Measurements from ENCODE around the gene FAM32A.

FAM32A gene

GRCh38 chr19:16201011-16201391 lies 15.8 kb downstream of the FAM32A start:
- Histone ChIP-seq H3K27ac (no peak overlapping the region), H3K4me3 (no peak overlapping the region), H3K36me3 (ENCODE audit: insufficient read depth, low read length) (peaks cover 13% of the 10 kb centered on the region), H3K9ac (ENCODE audit: insufficient read length) (no peak overlapping the region), H3K9me3 (ENCODE audit: low read depth, low read length) (no peaks in the 10 kb centered on the region)
- TF ChIP-seq EZH2 (IDR thresholded peaks at IDR 0.05) (no peak), POLR2AphosphoS5 (IDR thresholded peaks at IDR 0.05; ENCODE audit: borderline replicate concordance, low read depth, low read length) (no peak)
- no peak for DNase-seq (ENCODE audit: low read depth, low spot score)

GRCh38 chr19:16202320-16203255 lies 17.4 kb downstream of the FAM32A start:
- Histone ChIP-seq H3K4me3 (no peak overlapping the region), H3K27ac (no peak overlapping the region), H3K9ac (ENCODE audit: insufficient read length) (no peak overlapping the region), H3K9me3 (ENCODE audit: low read depth, low read length) (no peaks in the 10 kb centered on the region), H3K36me3 (ENCODE audit: insufficient read depth, low read length) (peaks cover 13% of the 10 kb centered on the region)
- TF ChIP-seq FOXP2 (optimal IDR thresholded peaks at IDR 0.05; ENCODE audit: control extremely low read depth, extremely low read length, insufficient read depth) (no peak), POLR2AphosphoS5 (IDR thresholded peaks at IDR 0.05; ENCODE audit: borderline replicate concordance, low read depth, low read length) (no peak), EZH2 (IDR thresholded peaks at IDR 0.05) (no peak)
- no peak for DNase-seq (ENCODE audit: low read depth, low spot score)

GRCh38 chr19:16203256-16204004 lies 18.2 kb downstream of the FAM32A start:
- no peak overlapping the region for H3K4me3 ChIP-seq
- H3K9me3 ChIP-seq (ENCODE audit: low read depth, low read length): no peaks in the 10 kb centered on the region
- H3K36me3 ChIP-seq (ENCODE audit: insufficient read depth, low read length): peaks cover 15% of the 10 kb centered on the region
- no peak overlapping the region for H3K9ac ChIP-seq (ENCODE audit: insufficient read length)
- H3K27ac ChIP-seq: no peak overlapping the region
- no peak for TF ChIP-seq EZH2 (IDR thresholded peaks at IDR 0.05)
- TF ChIP-seq FOXP2 (optimal IDR thresholded peaks at IDR 0.05; ENCODE audit: control extremely low read depth, extremely low read length, insufficient read depth): no peak
- no peak for TF ChIP-seq POLR2AphosphoS5 (IDR thresholded peaks at IDR 0.05; ENCODE audit: borderline replicate concordance, low read depth, low read length)
- no peak for DNase-seq (ENCODE audit: low read depth, low spot score)

GRCh38 chr19:16204005-16204294 lies 18.7 kb downstream of the FAM32A start:
- no peak for DNase-seq (ENCODE audit: low read depth, low spot score)
- Histone ChIP-seq H3K27ac (no peak overlapping the region), H3K4me3 (no peak overlapping the region), H3K9ac (ENCODE audit: insufficient read length) (no peak overlapping the region), H3K36me3 (ENCODE audit: insufficient read depth, low read length) (peaks cover 15% of the 10 kb centered on the region), H3K9me3 (ENCODE audit: low read depth, low read length) (no peaks in the 10 kb centered on the region)
- no peak for TF ChIP-seq FOXP2 (optimal IDR thresholded peaks at IDR 0.05; ENCODE audit: control extremely low read depth, extremely low read length, insufficient read depth)
- no peak for TF ChIP-seq POLR2AphosphoS5 (IDR thresholded peaks at IDR 0.05; ENCODE audit: borderline replicate concordance, low read depth, low read length)
- no peak for TF ChIP-seq EZH2 (IDR thresholded peaks at IDR 0.05)

GRCh38 chr19:16205205-16206045 lies 20.2 kb downstream of the FAM32A start:
- DNase-seq (ENCODE audit: low read depth, low spot score): no peak
- H3K4me3 ChIP-seq: no peak overlapping the region
- H3K27ac ChIP-seq: no peak overlapping the region
- H3K36me3 ChIP-seq (ENCODE audit: insufficient read depth, low read length): peaks cover 24% of the 10 kb centered on the region
- TF ChIP-seq EZH2 (IDR thresholded peaks at IDR 0.05) (no peak), POLR2AphosphoS5 (IDR thresholded peaks at IDR 0.05; ENCODE audit: borderline replicate concordance, low read depth, low read length) (no peak), FOXP2 (optimal IDR thresholded peaks at IDR 0.05; ENCODE audit: control extremely low read depth, extremely low read length, insufficient read depth) (no peak)
- no peak overlapping the region for H3K9ac ChIP-seq (ENCODE audit: insufficient read length)
- no peaks in the 10 kb centered on the region for H3K9me3 ChIP-seq (ENCODE audit: low read depth, low read length)

GRCh38 chr19:16206046-16206605 lies 20.9 kb downstream of the FAM32A start:
- no peak overlapping the region for H3K9ac ChIP-seq (ENCODE audit: insufficient read length)
- H3K9me3 ChIP-seq (ENCODE audit: low read depth, low read length): no peaks in the 10 kb centered on the region
- no peak for TF ChIP-seq FOXP2 (optimal IDR thresholded peaks at IDR 0.05; ENCODE audit: control extremely low read depth, extremely low read length, insufficient read depth)
- DNase-seq (ENCODE audit: low read depth, low spot score): no peak
- H3K36me3 ChIP-seq (ENCODE audit: insufficient read depth, low read length): peaks cover 28% of the 10 kb centered on the region
- no peak overlapping the region for H3K27ac ChIP-seq
- H3K4me3 ChIP-seq: no peak overlapping the region

- DNase-seq (ENCODE audit: low read depth, low spot score): no peak
- peaks cover 32% of the 10 kb centered on the region for H3K36me3 ChIP-seq (ENCODE audit: insufficient read depth, low read length)
- no peak for TF ChIP-seq POLR2AphosphoS5 (IDR thresholded peaks at IDR 0.05; ENCODE audit: borderline replicate concordance, low read depth, low read length)
- TF ChIP-seq FOXP2 (optimal IDR thresholded peaks at IDR 0.05; ENCODE audit: control extremely low read depth, extremely low read length, insufficient read depth): no peak
- TF ChIP-seq EZH2 (IDR thresholded peaks at IDR 0.05): no peak
- no peak overlapping the region for H3K27ac ChIP-seq
- no peaks in the 10 kb centered on the region for H3K9me3 ChIP-seq (ENCODE audit: low read depth, low read length)
- no peak overlapping the region for H3K4me3 ChIP-seq
- H3K9ac ChIP-seq (ENCODE audit: insufficient read length): no peak overlapping the region
These were observed 21.4 kb downstream of the FAM32A start for GRCh38 chr19:16206637-16207036.

- TF ChIP-seq EZH2 (IDR thresholded peaks at IDR 0.05): no peak
- no peak for TF ChIP-seq POLR2AphosphoS5 (IDR thresholded peaks at IDR 0.05; ENCODE audit: borderline replicate concordance, low read depth, low read length)
- TF ChIP-seq FOXP2 (optimal IDR thresholded peaks at IDR 0.05; ENCODE audit: control extremely low read depth, extremely low read length, insufficient read depth): no peak
- H3K36me3 ChIP-seq (ENCODE audit: insufficient read depth, low read length): peaks cover 35% of the 10 kb centered on the region
- no peak overlapping the region for H3K27ac ChIP-seq
- H3K9me3 ChIP-seq (ENCODE audit: low read depth, low read length): no peaks in the 10 kb centered on the region
- H3K9ac ChIP-seq (ENCODE audit: insufficient read length): no peak overlapping the region
- DNase-seq (ENCODE audit: low read depth, low spot score): no peak
- no peak overlapping the region for H3K4me3 ChIP-seq
These were observed 21.9 kb downstream of the FAM32A start for GRCh38 chr19:16207063-16207462.

Data from SK-N-MC (cell line).